Measurements from ENCODE around the gene DOCK9. TPM values are rescaled to one million over a fixed set of nuclear protein-coding genes. Genes with fewer than 3 reads are reported as not detected.

Gene DOCK9
- total RNA-seq, 6 experiments from 2014 or later, result 16.5 to 24.3 (median 18.1) TPM

- intact Hi-C loops (cut with DNase I), result no loop called here
- WGBS (ENCODE audit: insufficient coverage, low coverage, low lambda C conversion rate, missing lambda C conversion rate), result 93% methylated on average over 4 of the region's 6 CpGs
- Histone ChIP-seq H3K4me3 (no peak overlapping the region), H3K9me3 (no peaks in the 10 kb centered on the region), H3K36me3 (peaks cover 0 to 10% (median 0%) of the 10 kb centered on the region in 4 donors), H3K27me3 (no peaks in the 10 kb centered on the region), H3K27ac (no peak overlapping the region), H3K4me1 (no peaks in the 10 kb centered on the region)
- ATAC-seq (no peak), DNase-seq (no peak)
- no peak for TF ChIP-seq POLR2A (IDR thresholded peaks at IDR 0.05)
- TF ChIP-seq CTCF (IDR thresholded peaks at IDR 0.05), result no peak
Measured at GRCh38 chr13:98854448-98854847, 123.4 kb downstream of the DOCK9 start.

- Histone ChIP-seq H3K27me3 (no peaks in the 10 kb centered on the region), H3K4me3 (no peak overlapping the region), H3K4me1 (no peaks in the 10 kb centered on the region), H3K27ac (no peak overlapping the region), H3K36me3 (peaks cover 0 to 10% (median 0%) of the 10 kb centered on the region in 4 donors), H3K9me3 (no peaks in the 10 kb centered on the region)
- DNase-seq (no peak), ATAC-seq (peak in 1 of 4 donors; percentile 29)
- TF ChIP-seq CTCF (IDR thresholded peaks at IDR 0.05) (no peak), POLR2A (IDR thresholded peaks at IDR 0.05) (no peak)
- intact Hi-C loops (cut with DNase I), result no loop called here
- 75% methylated on average over 5 of the region's 6 CpGs for WGBS (ENCODE audit: insufficient coverage, low coverage, low lambda C conversion rate, missing lambda C conversion rate)
Measured at GRCh38 chr13:98853771-98854221, 124.1 kb downstream of the DOCK9 start.

GRCh38 chr13:98851276-98851675, 126.6 kb downstream of the DOCK9 start:
- DNase-seq (no peak), ATAC-seq (peak in 1 of 4 donors; percentile 27)
- Histone ChIP-seq H3K27me3 (no peaks in the 10 kb centered on the region), H3K27ac (no peak overlapping the region), H3K4me1 (no peaks in the 10 kb centered on the region), H3K36me3 (peaks cover 0 to 10% (median 0%) of the 10 kb centered on the region in 4 donors), H3K9me3 (no peaks in the 10 kb centered on the region), H3K4me3 (no peak overlapping the region)
- 60% methylated on average over 2 of the region's 6 CpGs for WGBS (ENCODE audit: insufficient coverage, low coverage, low lambda C conversion rate, missing lambda C conversion rate)
- intact Hi-C loops (cut with DNase I), result no loop called here
- no peak for TF ChIP-seq CTCF (IDR thresholded peaks at IDR 0.05)
- no peak for TF ChIP-seq POLR2A (IDR thresholded peaks at IDR 0.05)

GRCh38 chr13:98848746-98849145, 129.1 kb downstream of the DOCK9 start:
- Histone ChIP-seq H3K27ac (no peak overlapping the region), H3K9me3 (no peaks in the 10 kb centered on the region), H3K4me1 (no peaks in the 10 kb centered on the region), H3K4me3 (no peak overlapping the region), H3K27me3 (no peaks in the 10 kb centered on the region), H3K36me3 (no peaks in the 10 kb centered on the region)
- WGBS (ENCODE audit: insufficient coverage, low coverage, low lambda C conversion rate, missing lambda C conversion rate), result 93% methylated on average over 5 of the region's 7 CpGs
- intact Hi-C loops (cut with DNase I), result no loop called here
- ATAC-seq, result no peak
- TF ChIP-seq CTCF (IDR thresholded peaks at IDR 0.05), result no peak
- no peak for TF ChIP-seq POLR2A (IDR thresholded peaks at IDR 0.05)
- no peak for DNase-seq

- DNase-seq, result no peak
Measured at GRCh38 chr13:98847780-98848179, 130.1 kb downstream of the DOCK9 start.

More at GRCh38 chr13:98847780-98848179, 130.1 kb downstream of the DOCK9 start:
- Histone ChIP-seq H3K4me1 (no peaks in the 10 kb centered on the region), H3K27ac (no peak overlapping the region), H3K4me3 (no peak overlapping the region), H3K9me3 (no peaks in the 10 kb centered on the region), H3K36me3 (no peaks in the 10 kb centered on the region), H3K27me3 (no peaks in the 10 kb centered on the region)
- WGBS (ENCODE audit: insufficient coverage, low coverage, low lambda C conversion rate, missing lambda C conversion rate), result 68% methylated on average over 4 of the region's 5 CpGs
- no peak for ATAC-seq
- intact Hi-C loops (cut with DNase I), result no loop called here
- TF ChIP-seq POLR2A (IDR thresholded peaks at IDR 0.05), result no peak
- TF ChIP-seq CTCF (IDR thresholded peaks at IDR 0.05), result no peak

All from right lobe of liver (tissue), 6 donors.